Endothelial cell of umbilical vein (primary cell): ENCODE measurements around the gene RASGRF2. TPM values are rescaled to one million over a fixed set of nuclear protein-coding genes. Genes with fewer than 3 reads are reported as not detected.

ENCODE experiments used
- BruUV-seq: library from RNA; stranded (reverse); fragments of 400-500 nt; replicated peaks from 2 replicates; lab custom pipeline; 2021; lab: Mats Ljungman, UMichigan
- CTCF ChIA-PET: fragments of 300-600, 350-600 bp; sonication (Branson Sonifier 250); formaldehyde crosslinking; loops from one replicate; lab custom pipeline; 2021; ENCODE audit warnings: antibody characterized with exemption, inconsistent platforms; lab: Charles Lee
- POLR2A ChIA-PET: fragments of 300-600, 350-600 bp; sonication (Branson Sonifier 250); formaldehyde crosslinking; loops from one replicate; lab custom pipeline; 2021; ENCODE audit warnings: antibody characterized with exemption, inconsistent platforms; lab: Charles Lee
- DNase-seq: peaks from one replicate; pipeline ENCODE4 v3.0.0-alpha.2; 2011; ENCODE audit warnings: low read depth, low spot score
- FAIRE-seq: peaks from 2 replicates; lab custom pipeline; 2011; peaks lifted over from hg19 to GRCh38; lab: Jason Lieb, UNC
- H2AFZ ChIP-seq: 2 replicates; pipeline ENCODE4 v1.6.0; 2012; ENCODE audit warnings: low read depth, low read length, control low read depth, inconsistent platforms
- H3K27ac ChIP-seq: 2 replicates; pipeline ENCODE4 v1.5.1; 2011; ENCODE audit warnings: low read depth, mild to moderate bottlenecking, control low read depth, low read length, moderate library complexity; ENCODE audit not compliant: insufficient read depth
- H3K27me3 ChIP-seq, 2 experiments: 2 replicates each; pipeline versions ENCODE4 v1.6.0 to v1.6.1; 2011; ENCODE audit warnings: low read length in 2 of 2, mixed read lengths in 1 of 2; ENCODE audit not compliant: control insufficient read depth in 2 of 2, insufficient read depth in 2 of 2
- H3K36me3 ChIP-seq, 2 experiments: 2 replicates in 1 of 2; 3 replicates in 1 of 2; pipeline ENCODE4 v1.5.1; 2011; ENCODE audit warnings: low read length in 2 of 2, mild to moderate bottlenecking in 1 of 2, moderate library complexity in 1 of 2; ENCODE audit not compliant: control insufficient read depth in 2 of 2, insufficient read depth in 2 of 2; ENCODE audit errors: extremely low read depth in 1 of 2
- H3K4me1 ChIP-seq: 3 replicates; pipeline ENCODE4 v1.5.1; 2011; ENCODE audit warnings: mild to moderate bottlenecking, low read length; ENCODE audit not compliant: control insufficient read depth, insufficient read depth; ENCODE audit errors: extremely low read depth
- H3K4me2 ChIP-seq: 2 replicates; pipeline ENCODE4 v1.6.1; 2011; ENCODE audit warnings: low read length, control low read depth, mixed read lengths; ENCODE audit not compliant: insufficient read depth
- H3K4me3 ChIP-seq, 3 experiments: fragments of 200-600 bp in 1 of 3; sonication (generic), shearing (Covaris generic) in 1 of 3; replicated peaks in 1 of 3; 2 replicates each; pipeline ENCODE4 v1.5.1; 2011 to 2016; ENCODE audit warnings: control low read depth in 3 of 3, low read length in 3 of 3, mild to moderate bottlenecking in 2 of 3, inconsistent platforms in 1 of 3, low read depth in 1 of 3, moderate library complexity in 1 of 3; ENCODE audit not compliant: insufficient read depth in 1 of 3
- H3K79me2 ChIP-seq: 2 replicates; pipeline ENCODE4 v1.6.0; 2012; ENCODE audit warnings: low read length, inconsistent platforms; ENCODE audit not compliant: control insufficient read depth, insufficient read depth
- H3K9ac ChIP-seq: replicated peaks from 2 replicates; pipeline ENCODE3; 2011; ENCODE audit warnings: low read length, control low read depth; ENCODE audit not compliant: insufficient read depth; ENCODE audit errors: extremely low read depth
- H3K9me1 ChIP-seq: replicated peaks from 3 replicates; pipeline ENCODE4 v1.6.0; 2011; ENCODE audit warnings: mild to moderate bottlenecking, low read length; ENCODE audit not compliant: control insufficient read depth, insufficient read depth; ENCODE audit errors: extremely low read depth
- H3K9me3 ChIP-seq: replicated peaks from 2 replicates; pipeline ENCODE4 v1.5.1; 2012; ENCODE audit warnings: low read length, inconsistent platforms; ENCODE audit not compliant: control insufficient read depth, insufficient read depth
- H4K20me1 ChIP-seq: replicated peaks from 2 replicates; pipeline ENCODE3; 2011; ENCODE audit warnings: mild to moderate bottlenecking, low read length; ENCODE audit not compliant: control insufficient read depth, insufficient read depth; ENCODE audit errors: extremely low read depth
- CTCF ChIP-seq, 2 donors: IDR thresholded peaks; 1 replicate in 1 of 2; 2 replicates in 1 of 2; pipeline ENCODE4 v1.5.1; 2011; ENCODE audit warnings: low read length in 2 of 2, mild to moderate bottlenecking in 2 of 2, moderate library complexity in 2 of 2, control low read depth in 1 of 2, inconsistent platforms in 1 of 2, low read depth in 1 of 2; ENCODE audit not compliant: insufficient read depth in 1 of 2; ENCODE audit errors: extremely low read depth in 1 of 2
- EZH2 ChIP-seq: IDR thresholded peaks from 2 replicates; pipeline ENCODE4 v1.6.1; 2012; ENCODE audit warnings: borderline replicate concordance, low read depth, mild to moderate bottlenecking, moderate library complexity, low read length, inconsistent platforms; ENCODE audit not compliant: severe bottlenecking
- FOS ChIP-seq: IDR thresholded peaks from 2 replicates; pipeline ENCODE4 v1.6.1; 2011; ENCODE audit warnings: mild to moderate bottlenecking, low read length, moderate library complexity, borderline replicate concordance; ENCODE audit not compliant: insufficient read depth
- GATA2 ChIP-seq: IDR thresholded peaks from 2 replicates; pipeline ENCODE4 v1.7.0; 2011; ENCODE audit warnings: low read depth, mild to moderate bottlenecking, moderate library complexity, mixed read lengths, low read length; ENCODE audit not compliant: insufficient read length, insufficient read depth
- JUN ChIP-seq: IDR thresholded peaks from 2 replicates; pipeline ENCODE4 v1.6.1; 2011; ENCODE audit warnings: borderline replicate concordance, low read depth; ENCODE audit not compliant: insufficient read length, insufficient read depth
- MAX ChIP-seq: IDR thresholded peaks from 2 replicates; pipeline ENCODE4 v1.6.1; 2011; ENCODE audit not compliant: insufficient read depth, insufficient read length
- MYC ChIP-seq: IDR thresholded peaks from one replicate; pipeline ENCODE4 v1.6.1; 2011; ENCODE audit warnings: mild to moderate bottlenecking, low read depth, low read length
- POLR2A ChIP-seq: IDR thresholded peaks from 2 replicates; pipeline ENCODE4 v1.6.1; 2012; ENCODE audit warnings: low read depth, mild to moderate bottlenecking, control low read depth, low read length
- POLR2AphosphoS5 ChIP-seq: IDR thresholded peaks from 2 replicates; pipeline ENCODE4 v1.6.1; 2012; ENCODE audit warnings: low read depth, mild to moderate bottlenecking, control low read depth, low read length, moderate library complexity; ENCODE audit not compliant: insufficient read depth
- dilution Hi-C: fragments of 300-500 bp; cut with MboI; formaldehyde crosslinking; loops from one replicate; pipeline ENCODE4 v1.15.0; 2019; ENCODE audit warnings: low sequenced_read_pairs; ENCODE audit not compliant: extremely low pct_ligation_motif_present
- intact Hi-C: fragments of 100-400 bp; cut with micrococcal nuclease; formaldehyde crosslinking; loops from one replicate; pipeline ENCODE4 v1.10.0; 2022
- polyA plus RNA-seq, 4 experiments: library from polyadenylated mRNA; depleted of rRNA in 3 of 4; stranded (reverse) in 3 of 4; unstranded in 1 of 4; fragments of >200 nt; gene quantifications; 2 replicates each; pipeline versions ENCODE4 v1.2.1 to v1.2.3, GENCODE V29; 2011 to 2012; ENCODE audit warnings: missing spikeins in 1 of 4
- total RNA-seq: library from RNA; stranded (reverse); gene quantifications from 2 replicates; pipeline ENCODE4 v1.2.3, GENCODE V29; 2021

The RASGRF2 gene
- total and polyA plus RNA-seq, 2 donors (not counting 3 experiments of a cell fraction or from before 2014, with no cell fraction given) = 0.41 to 4.0 TPM

- intact Hi-C loops = no loop called here
- Histone ChIP-seq H3K27me3 (no peaks in the 10 kb centered on the region), H3K4me1 (no peaks in the 10 kb centered on the region), H3K27ac (no peak overlapping the region), H3K9me1 (no peaks in the 10 kb centered on the region), H4K20me1 (no peaks in the 10 kb centered on the region), H3K9me3 (no peaks in the 10 kb centered on the region), H3K4me3 (no peak overlapping the region), H3K4me2 (no peak overlapping the region), H3K36me3 (no peaks in the 10 kb centered on the region), H3K9ac (no peak overlapping the region), H2AFZ (no peak overlapping the region), H3K79me2 (no peaks in the 10 kb centered on the region)
- FAIRE-seq (no peak), DNase-seq (no peak)
- no peak for TF ChIP-seq GATA2
- no peak for TF ChIP-seq MYC
- TF ChIP-seq POLR2A = no peak
- no peak for TF ChIP-seq POLR2AphosphoS5
- no peak for TF ChIP-seq MAX
- no peak for TF ChIP-seq FOS
- TF ChIP-seq EZH2 = no peak
- TF ChIP-seq CTCF (IDR thresholded peaks at IDR 0.05; ENCODE audit: extremely low read depth in 1 of 2, insufficient read depth in 1 of 2, low read depth in 1 of 2, low read length in 2 of 2) = no peak
- TF ChIP-seq JUN = no peak
- BruUV-seq = no TSS peak
- dilution Hi-C loops = no loop called here
- CTCF ChIA-PET = interaction anchor here (0.6 kb wide), 1 partner anchor 32 kb away, joined by 3 read pairs; no protein-coding TSS in a partner anchor
- POLR2A ChIA-PET = no interaction called here
Observed at GRCh38 chr5:81140441-81140840, 180.3 kb downstream of the RASGRF2 start.
